CD4-positive, alpha-beta T cell treated with Interleukin-10 for 1 hour (primary cell): ENCODE results near the gene ACSM3.
"Not testable (repeated sequence)": the region's sequence is repeated elsewhere in the genome, so short reads cannot be mapped to it uniquely, and the experiment has no call there.

Experiments used
- DNase-seq: peaks from one replicate; pipeline ENCODE4 v3.0.0-alpha.2; 2020

ACSM3 gene, protein sequence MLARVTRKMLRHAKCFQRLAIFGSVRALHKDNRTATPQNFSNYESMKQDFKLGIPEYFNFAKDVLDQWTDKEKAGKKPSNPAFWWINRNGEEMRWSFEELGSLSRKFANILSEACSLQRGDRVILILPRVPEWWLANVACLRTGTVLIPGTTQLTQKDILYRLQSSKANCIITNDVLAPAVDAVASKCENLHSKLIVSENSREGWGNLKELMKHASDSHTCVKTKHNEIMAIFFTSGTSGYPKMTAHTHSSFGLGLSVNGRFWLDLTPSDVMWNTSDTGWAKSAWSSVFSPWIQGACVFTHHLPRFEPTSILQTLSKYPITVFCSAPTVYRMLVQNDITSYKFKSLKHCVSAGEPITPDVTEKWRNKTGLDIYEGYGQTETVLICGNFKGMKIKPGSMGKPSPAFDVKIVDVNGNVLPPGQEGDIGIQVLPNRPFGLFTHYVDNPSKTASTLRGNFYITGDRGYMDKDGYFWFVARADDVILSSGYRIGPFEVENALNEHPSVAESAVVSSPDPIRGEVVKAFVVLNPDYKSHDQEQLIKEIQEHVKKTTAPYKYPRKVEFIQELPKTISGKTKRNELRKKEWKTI

DNA sequence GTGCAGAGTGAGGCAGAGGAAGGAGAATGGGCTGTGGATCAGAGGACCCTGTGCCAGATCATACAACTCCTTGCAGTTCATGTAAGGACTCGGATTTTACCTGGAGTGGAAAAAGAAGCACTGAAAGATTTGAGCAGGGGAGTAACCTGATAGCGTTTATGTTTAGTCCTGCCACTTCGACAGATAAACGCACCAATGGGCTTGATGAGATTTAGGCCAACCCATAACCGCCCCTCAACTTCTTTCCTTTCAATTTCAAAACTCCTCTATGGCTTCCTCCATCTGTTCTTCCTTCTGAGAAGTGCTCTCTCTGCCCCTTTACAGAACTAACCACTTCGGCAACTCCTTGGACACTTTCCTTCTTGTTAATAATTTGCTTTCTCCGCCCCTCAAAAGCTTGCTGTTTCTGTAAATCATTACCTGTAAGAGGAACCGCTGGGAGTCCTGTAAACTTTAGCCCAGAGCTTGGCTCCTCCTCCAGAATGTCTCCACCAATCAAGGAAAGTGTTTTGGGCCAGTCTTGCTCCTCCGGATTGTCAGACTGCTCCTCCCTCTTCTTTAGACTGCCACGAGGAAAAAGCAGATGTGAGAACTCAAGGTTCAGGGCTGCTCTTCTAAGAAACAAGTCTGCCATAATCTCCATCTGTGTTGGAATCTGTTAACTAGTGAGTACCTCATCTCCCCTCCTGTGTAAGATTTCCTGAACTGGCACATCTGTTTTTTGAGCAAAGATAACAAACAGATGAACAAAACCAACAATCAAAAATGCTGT is at the start of gene ACSM3:
ACSM3 (plus strand) TSS at position 554 of the 772 bp plus-strand sequence. CDS start 6,021 bp downstream, outside the sequence.
- peak; percentile 88 for DNase-seq

DNA sequence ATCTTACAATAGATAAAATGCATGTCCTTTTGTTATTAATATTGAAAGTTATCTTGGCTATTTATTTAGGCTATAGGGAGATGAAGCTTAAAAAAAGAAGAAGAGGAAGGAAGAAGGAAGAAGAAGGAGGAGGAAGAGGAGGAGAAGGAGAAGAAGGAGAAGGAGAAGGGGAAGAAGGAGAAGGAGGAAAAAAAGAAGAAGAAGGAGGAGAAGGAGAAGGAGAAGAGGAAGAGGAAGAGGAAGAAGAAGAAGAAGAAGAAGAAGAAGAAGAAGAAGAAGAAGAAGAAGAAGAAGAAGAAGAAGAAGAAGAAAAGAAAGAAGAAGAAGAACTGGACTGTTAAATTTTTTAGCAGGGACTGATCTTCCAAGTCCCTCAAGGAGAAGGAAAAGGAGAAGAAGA is 46.1 kb upstream of the ACSM3 start:
- DNase-seq = not testable (repeated sequence)

DNA sequence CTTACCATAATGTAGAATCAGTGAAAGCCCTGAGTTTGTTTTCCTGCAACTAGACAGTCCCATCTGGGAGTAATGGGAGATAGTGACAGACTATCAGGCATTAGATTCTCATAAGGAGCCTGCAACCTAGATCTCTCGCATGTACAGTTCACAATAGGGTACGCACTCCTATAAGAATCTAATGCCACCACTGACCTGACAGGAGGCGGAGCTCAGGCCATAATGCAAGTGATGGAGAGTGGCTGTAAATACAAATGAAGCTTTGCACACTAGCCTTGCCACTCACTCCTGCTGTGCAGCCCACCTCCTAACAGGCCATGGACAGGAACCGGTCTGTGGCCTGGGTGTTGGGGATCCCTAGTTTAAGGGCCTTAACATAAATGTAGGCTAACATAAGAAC is 43.6 kb upstream of the ACSM3 start:
- no peak for DNase-seq

DNA sequence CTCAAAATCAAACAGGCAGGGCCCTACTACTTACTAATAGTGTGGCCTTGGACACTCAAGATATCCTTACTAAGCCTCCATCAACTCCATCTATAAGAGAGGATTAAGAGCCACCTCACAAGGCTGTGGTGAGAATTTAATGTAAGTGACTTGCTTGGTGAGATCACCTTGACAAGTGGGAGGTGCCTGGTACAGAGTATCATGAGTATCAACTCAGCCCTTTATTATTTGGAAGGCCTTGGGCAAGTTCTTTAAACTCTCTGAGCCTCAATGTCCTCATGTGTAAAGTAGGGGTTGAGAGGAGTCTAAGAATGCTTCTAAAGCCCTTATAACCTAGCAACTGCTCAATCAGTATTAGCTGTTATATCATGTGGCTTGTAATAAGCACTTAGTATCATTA is 37.2 kb upstream of the ACSM3 start:
- no peak for DNase-seq

DNA sequence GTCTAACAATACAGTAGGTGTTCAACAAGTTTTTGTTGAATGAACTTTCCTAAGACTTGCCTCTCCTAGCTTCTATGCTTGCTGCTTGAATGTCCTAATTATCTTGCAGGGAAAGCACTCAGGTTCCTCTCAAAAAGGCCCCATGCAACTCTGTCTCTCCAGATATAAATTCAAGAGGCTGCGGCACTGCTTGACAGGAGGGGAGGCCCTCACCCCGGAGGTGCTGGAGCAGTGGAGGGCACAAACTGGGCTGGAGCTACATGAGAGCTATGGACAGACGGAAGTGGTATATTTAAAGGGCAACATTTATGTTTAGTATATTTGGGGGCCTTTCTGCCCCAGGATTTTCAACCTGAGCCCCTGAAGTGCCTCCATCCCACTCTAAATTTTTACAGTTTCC is 36.6 kb upstream of the ACSM3 start:
- no peak for DNase-seq

DNA sequence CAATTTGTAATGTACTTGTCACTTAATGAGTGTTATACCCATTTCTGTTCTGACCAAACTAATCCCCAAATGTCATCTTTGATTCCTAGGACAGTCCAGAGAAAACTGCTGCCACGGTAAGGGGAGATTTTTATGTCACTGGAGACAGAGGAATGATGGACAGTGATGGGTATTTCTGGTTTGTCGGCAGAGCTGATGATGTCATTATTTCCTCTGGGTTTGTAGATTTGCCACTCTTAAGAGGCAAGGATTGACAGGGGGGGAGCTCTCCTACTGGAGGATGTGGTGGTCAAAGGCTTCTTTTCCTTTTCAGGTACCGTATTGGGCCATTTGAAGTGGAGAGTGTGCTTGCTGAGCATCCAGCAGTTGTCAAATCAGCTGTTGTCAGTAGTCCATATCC is 34.7 kb upstream of the ACSM3 start:
- DNase-seq = no peak

DNA sequence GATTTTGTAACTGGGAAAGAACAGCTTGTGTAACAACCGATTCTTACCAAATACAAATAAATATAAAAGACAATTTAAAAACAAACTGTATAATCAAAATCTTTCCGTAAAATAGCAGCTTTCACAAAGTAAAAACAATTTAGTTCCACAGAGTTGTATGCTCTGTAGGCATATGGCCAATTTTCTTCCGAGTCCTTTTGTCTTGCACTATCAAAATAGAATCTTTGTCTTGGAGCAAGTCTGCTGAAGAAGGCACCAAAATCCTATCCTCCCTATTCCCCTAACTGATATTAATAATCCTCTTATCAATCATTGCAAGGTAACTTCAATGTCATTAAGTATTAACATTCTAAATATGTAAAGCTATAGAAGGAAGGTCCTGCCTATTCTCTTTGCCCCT is 29.8 kb upstream of the ACSM3 start:
- DNase-seq = no peak

DNA sequence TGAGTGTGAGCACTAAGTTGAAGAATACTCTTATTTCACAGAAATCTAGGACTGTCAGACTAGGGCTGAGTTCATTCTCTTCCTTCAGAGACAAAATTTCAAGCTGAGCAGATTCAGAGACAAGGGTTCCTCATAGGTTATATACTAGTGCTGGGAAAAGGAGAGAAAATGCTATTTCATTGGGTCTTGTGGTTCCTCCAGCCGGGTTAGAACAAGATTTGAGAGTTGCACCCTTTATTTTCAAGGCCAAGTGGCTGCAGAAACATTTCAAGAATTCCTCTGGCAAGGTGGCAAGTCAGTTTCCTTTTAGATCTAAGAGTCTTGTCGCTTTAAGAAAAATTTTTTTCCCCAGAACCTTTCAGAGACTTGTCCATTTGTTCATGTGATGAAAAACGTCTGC is 29.0 kb upstream of the ACSM3 start:
- DNase-seq = no peak

DNA sequence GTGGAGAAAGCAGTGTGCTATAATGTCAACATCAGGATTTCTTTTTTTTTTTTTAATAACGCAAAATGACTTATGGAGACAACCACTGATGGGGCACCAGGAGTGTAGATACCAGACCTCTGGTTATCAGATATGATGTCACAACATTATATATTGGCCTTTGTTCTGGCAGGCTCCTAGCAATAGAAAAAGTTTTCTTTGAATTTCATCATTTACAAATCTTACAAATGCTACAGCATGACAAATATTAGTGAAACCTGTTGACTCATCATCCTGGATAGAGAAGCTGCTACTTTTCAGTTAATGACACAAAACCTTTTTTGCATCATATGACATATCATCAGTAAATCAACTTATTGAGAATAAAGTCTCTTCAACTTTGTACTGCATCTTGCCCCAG is 28.3 kb upstream of the ACSM3 start:
- DNase-seq = no peak

DNA sequence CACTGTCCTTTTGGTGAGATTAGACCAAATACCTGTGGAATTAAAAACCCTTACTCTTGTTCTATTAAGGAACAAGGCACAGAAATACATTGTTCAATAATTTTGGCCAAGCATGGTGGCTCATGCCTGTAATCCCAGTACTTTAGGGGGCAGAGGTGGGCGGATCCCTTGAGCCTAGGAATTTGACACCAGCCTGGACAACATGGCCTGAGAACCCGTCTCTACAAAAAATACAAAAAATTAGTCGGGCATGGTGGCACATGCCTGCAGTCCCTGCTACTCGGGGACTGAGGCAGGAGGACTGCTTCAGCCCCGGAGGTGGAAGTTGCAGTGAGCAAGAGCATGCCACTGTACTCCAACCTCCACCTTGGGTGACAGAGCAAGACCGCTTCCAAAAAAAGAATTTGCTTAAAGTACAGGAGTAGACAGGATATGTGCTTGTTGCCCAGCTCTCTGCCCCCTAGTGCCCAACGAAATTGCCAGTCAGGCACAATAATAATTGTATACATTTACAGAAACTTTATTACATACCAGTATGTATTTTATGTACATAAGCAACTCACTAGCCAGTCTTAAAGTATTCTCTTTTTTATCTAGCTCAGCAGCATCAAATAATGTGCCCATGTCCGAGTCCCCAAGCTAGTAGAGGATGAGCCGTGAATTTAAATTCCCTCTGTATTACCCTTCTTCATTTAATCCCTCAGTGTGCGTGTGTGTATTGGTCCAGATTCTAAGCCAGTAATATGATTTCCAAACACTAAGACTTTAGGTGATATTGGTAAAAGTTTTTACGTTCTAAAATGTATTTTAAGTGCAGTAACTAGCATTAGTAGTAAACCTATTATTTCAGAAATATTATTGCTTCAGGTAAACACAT is 23.6 kb upstream of the ACSM3 start:
- peak; percentile 44 for DNase-seq

DNA sequence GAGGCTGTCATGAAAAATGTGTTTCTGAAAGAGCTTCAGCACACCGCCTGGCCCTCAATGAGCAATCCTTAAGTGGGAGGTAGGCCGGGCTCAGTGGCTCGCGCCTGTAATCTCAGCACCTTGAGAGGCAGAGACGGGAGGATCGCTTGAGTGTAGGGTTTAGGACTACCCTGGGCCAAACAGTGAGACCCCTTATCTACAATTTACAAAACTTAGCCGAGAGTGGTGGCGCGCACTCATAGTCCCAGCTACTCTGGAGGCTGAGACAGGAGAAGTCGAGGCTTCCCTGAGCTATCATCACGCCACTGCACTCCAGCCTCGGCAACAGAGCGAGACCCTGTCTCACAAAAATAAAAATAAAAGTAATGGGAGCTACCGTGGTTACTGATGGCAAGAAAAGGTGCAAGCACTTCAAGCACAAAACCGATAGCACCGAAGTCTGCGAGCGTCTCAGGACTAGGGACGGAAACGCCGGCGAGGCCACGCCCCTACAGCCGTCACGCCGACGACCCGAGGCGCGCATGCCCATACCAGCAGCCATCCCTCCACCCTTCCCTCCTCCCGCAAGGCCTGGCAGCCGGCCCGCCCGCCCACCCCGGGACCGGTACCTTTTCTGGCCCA is 22.8 kb upstream of the ACSM3 start:
- peak; percentile 93 for DNase-seq

DNA sequence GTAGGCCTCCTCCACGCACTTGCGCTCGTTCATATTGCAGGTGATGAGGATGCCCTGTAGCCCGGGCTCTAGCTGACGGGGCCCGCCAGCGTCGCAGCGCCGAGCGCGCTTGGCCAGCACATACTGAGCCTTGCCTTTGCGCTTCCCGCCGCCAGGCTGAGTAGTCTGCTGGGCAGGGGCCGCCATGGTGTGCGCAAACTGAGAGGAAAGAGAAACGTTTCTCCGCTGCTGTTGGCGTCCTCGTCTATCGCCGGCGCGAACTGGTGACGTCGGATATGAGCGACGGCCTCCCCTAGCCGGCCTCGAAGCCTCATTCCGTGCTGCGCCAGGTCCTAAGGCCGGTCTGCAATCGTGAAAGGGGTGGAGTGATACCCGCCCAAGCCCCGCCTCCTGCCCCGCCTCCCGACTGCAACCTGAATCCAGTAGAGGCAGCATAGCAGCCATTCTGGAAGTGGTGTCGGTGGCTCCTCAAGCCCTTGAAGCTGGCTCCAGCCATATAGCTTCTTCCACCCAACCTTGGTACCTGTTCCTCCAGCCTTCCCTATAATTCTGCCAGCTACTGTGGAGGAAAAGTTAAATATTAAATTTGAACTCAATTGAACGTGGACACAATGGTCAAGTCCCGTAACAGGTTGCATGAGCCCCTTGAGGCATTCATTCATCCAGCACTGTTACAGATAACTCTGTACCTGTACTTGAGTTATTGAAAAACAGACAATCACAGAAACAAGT is 22.1 kb upstream of the ACSM3 start, which contains the start of gene THUMPD1:
THUMPD1 (minus strand) TSS at position 265 of the 732 bp plus-strand sequence; CDS start at position 186, 79 bp downstream.
- peak; percentile 98 for DNase-seq

DNA sequence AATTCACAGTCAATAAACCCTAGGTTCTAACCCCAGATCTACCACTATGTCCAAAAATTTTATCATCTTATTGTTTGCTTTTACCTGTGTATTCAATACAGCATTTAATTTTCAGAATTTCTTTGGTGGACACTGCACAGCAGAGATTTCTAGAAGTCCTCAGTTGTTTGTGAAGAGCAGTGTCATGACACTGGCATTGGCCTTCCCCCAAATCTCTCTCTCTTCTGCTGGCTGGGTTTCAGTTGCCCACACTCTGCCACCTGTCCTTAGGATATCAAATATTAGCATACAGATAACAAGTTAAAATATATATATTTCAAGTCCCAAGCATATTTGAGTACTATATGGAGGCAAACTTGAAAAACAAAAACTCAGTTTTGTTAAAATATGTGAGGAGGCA is 20.2 kb upstream of the ACSM3 start:
- no peak for DNase-seq

DNA sequence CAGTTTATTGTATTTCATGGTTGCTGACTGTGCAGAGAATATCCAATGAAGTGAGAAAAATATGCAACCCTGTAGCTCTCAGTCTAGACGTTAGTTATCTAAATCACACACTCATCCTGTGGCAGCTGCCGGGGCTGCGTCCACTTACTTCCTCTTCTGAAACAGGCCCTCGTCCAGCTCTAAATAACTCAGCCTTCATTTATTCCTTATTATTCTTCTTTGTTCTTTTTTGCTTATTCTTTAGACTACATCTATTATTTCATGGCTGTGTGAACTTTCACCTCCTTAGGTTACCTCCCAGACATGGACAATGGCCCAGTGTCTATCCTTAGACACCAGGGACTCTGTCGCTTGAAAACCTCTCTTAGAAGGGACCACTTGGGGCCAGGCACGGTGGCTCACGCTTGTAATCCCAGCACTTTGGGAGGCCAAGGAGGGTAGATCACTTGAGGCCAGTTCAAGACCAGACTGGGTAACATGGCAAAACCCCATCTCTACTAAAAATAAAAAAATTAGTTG is 18.8 kb upstream of the ACSM3 start:
- no peak for DNase-seq

DNA sequence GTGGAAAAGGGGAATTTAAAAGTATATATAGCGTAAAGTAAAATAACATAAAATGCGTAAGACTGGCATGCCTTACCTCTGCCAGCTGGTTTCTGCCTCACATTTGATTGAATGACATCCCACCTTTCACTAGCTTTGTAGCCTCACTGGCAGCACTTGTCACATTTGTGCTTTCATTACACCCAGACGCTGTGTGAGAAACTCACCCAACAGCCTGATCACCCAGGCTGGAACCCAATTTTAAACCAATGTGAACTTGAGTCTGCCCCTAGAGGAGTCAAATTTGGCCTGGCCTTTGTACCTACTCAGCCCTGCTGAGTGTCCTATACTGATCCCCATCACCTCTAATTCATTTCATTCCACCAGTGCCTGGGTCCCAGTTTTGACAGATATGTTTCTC is 17.4 kb upstream of the ACSM3 start:
- no peak for DNase-seq

DNA sequence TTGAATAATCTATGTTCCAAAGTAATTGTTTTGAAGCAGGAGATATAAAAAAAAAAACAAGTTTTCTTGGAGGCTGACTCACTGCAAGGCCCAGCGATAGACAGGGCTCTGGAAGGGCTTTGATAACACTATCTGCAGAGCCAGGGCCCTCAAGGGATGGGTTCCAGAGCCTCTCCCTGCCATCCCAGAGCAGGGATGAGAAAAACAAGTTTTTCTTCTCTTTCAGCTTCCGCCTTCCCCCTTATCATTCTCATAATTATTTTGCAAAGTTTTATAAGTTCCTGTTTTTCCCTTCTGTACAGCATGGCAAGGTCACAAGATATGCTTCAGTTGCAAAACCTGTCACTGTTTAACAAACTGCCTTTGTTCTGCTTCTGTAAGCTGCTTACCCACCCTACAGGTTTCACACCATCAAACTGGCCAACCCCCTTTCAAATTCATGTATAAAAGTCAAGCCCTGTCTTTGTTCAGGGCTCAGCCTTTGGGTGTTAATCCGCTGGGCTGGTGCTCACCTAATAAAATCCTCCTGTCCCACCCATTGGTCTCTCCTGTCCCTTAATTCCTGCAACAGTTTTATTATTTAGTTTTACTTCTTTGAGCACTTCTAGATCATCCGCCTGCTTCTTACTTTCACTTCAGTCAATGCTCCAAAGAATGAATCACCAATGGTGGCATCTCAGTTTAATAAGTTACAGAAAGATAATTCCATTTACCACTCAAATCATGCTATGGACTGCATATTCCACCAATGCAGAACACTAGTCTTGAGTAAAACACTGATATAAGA is 16.6 kb upstream of the ACSM3 start:
- no peak for DNase-seq

DNA sequence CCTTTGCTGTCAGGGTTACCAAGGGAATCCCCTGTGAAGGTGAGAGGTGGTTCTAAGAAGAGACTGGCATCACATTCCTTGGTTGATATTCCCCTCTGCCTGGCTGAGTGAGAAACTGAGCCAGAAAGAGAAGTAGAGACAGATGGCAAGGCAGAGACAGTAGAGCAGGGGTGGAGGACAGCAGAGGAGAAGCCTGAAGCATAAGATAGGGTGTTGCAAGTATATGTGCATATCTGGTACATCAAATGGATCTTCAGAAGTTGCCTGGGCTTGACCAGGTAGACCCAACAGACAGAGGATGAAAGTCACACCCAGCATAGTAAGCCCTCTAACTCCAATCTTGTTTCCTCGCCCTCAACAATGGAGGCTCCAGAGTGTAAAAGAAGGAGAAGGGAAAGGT is 14.3 kb upstream of the ACSM3 start:
- no peak for DNase-seq

DNA sequence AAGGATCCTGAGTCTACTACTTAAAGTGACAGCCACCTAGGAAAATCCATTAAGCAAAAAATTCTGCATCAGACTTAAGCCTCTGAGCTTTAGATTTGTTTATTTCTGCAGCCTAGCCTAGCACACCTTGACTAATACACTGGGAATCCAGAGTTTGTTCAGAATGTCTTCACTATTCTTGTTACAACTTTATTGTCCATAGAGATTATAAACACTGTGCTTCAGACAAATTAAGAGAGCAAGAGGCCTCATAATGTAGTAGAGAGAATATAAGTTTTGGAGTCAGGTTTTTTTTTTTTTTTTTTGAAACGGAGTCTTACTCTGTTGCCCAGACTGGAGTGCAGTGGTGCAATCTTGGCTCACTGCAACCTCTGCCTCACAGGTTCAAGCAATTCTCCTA is 13.3 kb upstream of the ACSM3 start:
- DNase-seq = no peak

DNA sequence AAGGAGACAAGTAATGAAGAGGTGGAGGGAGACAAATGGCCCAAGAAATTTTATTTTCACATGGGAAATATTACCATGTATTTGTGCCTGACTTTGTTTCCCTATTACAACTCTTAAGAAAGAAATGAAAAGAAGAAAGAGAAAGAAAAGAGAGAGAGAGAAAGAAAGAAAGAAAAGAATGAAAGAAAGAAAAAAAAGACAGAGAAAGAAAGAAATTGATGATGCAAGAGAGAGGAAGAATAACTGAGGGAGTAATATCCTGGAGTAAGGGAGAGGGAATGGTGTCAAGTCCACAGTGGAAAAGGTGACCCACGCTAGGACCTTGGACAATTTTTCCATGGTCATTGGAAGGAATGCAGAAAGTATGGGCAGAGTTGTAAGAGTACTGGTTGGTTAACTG is 10.1 kb upstream of the ACSM3 start:
- no peak for DNase-seq

DNA sequence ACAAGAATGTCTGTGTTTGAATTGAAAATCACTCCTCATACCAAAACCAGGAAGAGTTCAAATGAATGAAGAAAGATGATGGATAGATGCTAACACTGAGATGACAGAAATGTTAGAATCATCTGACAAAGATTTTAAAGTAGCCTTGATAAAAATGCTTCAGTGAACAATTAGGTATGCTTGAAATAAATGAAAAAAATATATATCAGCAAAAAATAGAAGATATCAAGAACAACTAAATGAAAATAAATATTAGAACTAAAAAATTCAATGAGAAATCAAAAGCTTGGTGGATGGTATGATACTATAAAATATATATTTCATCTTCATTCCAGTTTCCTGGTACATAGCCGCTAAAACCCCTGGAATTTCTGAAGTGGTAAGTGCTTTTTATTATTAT is 8.6 kb upstream of the ACSM3 start:
- DNase-seq = no peak

DNA sequence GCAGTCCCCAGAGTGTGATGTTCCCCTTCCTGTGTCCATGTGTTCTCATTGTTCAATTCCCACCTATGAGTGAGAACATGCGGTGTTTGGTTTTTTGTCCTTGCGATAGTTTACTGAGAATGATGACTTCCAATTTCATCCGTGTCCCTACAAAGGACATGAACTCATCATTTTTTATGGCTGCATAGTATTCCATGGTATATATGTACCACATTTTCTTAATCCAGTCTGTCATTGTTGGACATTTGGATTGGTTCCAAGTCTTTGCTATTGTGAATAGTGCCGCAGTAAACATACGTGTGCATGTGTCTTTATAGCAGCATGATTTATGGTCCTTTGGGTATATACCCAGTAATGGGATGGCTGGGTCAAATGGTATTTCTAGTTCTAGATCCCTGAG is 8.0 kb upstream of the ACSM3 start:
- DNase-seq = not testable (repeated sequence)
